Fibroblast of peridontal ligament (primary cell): ENCODE measurements around the gene RNF130.
"Not testable (repeated sequence)": the region's sequence is repeated elsewhere in the genome, so short reads cannot be mapped to it uniquely, and the experiment has no call there.

Experiments used
- DNase-seq: peaks from one replicate; pipeline ENCODE4 v3.0.0-alpha.2; 2010; ENCODE audit errors: extremely low read depth

Gene RNF130

DNA sequence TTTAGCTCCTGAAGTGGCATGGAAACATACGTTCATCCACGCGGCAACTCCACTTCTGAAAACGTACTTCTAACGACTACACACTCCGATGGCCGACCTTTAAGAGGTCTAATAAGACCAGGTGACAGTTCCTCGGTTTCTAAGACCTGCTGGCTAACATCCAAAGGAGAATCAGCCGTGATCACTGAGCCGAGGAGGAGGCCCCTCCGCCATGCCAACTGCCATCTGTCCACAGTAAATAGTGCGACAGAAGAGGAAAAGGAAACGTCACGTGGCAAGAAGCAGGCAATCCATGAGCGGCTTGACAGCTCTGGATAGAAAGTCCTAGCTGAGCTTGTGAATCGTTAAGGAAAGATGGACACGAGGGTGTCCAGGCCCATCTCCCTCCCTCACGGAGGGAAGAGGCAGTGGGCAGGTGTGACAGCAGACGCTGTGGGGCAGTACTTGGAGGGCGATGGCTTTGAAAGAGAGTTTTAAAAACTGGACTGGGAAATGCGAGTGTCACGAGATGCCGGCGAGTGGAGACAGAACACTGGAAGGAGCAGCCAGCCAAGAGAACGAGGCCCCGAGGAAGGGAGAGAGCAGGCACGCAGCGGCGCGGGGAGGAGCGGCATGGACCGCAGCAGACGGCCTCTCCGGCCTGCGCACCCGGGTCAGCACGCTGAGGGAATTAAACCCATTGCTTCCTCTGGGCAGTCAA lies 97.2 kb downstream of the RNF130 start:
- no peak for DNase-seq

DNA sequence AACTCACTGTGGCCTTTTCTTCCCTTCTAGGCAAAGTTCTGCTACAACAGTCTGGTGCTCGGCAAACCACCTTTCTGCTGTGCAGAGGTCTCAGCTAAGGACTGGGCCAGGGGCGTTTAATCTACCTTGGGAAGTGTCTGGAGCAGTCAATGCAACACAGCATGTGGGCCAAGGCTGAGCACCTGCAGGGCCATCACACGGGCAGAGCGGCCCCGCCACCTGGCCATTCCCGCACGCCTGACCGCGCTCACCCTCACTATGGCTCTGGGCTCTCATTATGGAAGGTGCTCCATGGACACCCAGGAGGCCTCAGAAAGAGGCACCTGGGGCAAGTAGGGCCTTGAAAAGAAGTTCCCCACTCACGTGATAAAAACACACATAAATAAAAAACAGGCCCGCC lies 98.2 kb downstream of the RNF130 start:
- DNase-seq: no peak

GRCh38 chr5:179969110-179969509 lies 102.4 kb downstream of the RNF130 start:
- no peak for DNase-seq

DNA sequence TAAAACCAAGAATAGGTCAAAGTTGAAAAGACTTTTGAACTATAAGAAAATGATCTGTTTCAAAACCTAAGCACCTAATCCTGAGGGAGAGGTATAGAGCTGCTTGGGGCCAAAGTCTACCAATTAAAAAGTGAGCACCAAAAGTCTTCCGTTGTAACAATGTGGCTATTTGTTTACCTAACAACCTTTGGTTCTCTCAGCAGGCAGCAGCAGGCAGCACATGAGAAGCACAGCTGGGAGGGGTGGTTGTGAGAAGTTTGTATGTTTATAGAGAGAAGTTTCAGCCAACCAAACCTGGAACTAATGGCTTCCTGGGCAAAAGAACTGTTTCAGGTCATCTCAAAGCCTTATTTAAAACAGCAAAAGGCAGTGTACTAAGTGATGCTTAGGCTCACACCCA lies 104.1 kb downstream of the RNF130 start:
- DNase-seq: no peak

DNA sequence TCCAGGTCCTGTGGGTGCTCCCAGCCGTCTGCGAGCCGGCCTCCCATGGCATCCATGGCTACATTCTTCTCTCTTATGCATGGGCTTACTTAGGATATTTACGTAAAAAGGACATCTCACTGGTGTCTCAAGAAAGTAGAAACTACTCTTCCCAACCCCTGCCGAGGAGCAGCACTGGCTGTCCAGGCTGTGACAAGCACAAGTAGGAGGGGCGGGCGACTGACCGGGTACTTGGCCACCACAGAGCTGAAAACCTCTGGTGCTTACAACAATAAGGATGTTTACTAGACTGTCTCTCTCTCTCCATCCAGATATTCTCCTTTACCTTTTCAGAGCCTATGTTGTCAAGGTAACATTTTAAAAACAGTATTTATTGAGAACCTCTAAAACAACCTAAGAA lies 107.5 kb downstream of the RNF130 start:
- DNase-seq: no peak

GRCh38 chr5:179963375-179963774 lies 108.2 kb downstream of the RNF130 start:
- no peak for DNase-seq

DNA sequence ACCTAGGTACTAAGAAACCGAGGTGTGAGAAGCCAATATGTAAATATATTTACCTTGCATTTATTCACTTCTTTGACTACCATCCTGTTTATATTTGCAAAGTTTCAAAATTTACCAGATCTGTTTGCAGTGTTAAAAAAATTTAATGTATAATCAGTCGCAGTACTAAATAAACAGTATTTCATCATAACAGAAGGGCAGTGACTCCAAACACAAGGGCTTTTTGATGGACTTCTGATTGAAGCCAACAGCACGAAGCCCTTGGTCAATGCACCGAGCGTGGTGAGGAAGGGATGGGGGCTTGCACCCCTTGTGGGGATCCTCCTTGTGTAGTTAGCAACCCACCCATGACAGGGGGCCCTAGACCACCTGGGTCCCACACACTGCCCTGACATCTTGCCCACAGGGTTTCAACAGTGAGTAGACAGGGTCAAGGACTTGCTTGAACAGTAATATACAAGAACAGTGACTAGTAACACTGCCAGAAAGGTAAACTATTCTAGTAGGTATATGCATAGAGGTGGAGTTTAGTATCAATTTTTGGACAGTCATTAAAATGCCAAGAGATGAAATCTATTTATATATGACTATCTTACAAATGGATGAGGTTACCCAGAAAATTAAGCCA lies 111.2 kb downstream of the RNF130 start:
- DNase-seq: no peak

DNA sequence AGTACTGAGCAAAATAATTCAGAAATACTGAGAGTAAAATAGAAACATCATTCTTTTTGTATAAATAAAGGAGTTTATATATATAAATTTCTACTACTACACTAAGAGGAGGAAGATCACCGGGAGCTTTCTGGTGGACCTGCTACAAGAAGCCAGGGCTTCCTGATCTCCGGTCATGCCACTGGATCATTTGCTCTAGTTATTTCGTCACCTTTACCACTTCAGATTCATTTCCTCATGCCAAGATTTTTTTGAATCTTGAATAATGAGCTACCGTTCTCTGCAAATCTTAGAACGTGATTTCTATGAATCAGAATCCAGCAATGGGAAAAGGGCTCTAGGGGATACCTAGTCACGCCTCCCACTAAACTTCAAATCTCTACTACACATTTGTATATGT lies 111.9 kb downstream of the RNF130 start:
- no peak for DNase-seq

GRCh38 chr5:179959118-179959517 lies 112.4 kb downstream of the RNF130 start:
- not testable (repeated sequence) for DNase-seq

DNA sequence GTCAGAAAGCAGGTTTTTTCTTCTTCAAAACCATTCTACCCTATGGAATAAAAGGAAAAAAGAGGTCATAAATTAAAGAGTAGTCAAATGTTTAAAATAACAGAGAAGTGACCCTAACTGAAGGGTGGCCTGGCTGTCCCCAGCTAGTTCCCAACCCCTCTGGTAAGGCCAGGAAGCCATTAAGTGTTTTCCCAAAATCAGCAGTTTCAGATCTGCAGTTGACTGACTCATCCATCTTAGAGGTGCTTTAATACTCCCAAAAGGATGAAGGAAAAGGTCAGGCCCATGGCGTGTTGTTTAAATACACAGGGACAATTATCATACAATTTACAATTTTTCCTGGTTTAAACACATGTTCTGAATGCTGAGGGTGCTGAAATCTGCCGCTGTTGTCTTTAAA lies 115.9 kb downstream of the RNF130 start:
- DNase-seq: no peak

- DNase-seq: no peak
Observed at GRCh38 chr5:179955062-179955461, 116.5 kb downstream of the RNF130 start.

DNA sequence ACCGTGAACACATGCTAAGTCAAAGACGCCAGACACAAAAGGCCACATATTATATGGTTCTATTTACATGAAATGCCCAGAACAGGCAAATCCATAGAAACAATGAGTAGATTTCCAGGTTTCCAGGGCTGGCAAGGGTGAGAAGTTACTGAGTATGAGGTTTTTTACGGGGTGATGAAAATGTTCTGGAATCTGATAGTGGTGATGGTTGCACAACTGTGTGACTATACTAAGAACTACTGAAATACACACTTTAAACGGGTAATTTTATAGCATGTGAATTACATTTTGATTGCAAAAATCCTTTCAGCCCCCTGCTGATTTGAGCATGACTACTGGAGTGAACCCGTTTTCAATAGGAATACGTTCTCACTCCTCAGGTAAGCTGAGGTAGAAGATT lies 117.1 kb downstream of the RNF130 start:
- DNase-seq: peak; percentile 25

DNA sequence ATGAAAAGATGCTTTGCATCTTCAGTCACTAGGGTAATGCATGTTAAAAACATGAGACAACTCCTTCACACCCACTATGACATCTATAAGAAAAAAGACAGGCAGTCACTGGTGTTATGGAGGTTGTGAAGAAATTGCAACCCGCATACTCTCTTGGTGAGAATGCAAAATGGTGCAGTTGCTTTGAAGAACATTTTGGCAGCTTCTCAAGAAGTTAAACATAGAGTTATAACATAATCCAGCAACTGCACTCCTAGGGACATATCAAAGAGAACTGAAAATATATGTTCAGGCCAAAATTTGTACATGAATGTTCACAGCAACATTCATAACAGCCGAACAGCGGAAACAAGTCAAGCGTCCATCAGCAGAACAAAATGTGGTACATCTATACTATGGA lies 117.6 kb downstream of the RNF130 start:
- no peak for DNase-seq

DNA sequence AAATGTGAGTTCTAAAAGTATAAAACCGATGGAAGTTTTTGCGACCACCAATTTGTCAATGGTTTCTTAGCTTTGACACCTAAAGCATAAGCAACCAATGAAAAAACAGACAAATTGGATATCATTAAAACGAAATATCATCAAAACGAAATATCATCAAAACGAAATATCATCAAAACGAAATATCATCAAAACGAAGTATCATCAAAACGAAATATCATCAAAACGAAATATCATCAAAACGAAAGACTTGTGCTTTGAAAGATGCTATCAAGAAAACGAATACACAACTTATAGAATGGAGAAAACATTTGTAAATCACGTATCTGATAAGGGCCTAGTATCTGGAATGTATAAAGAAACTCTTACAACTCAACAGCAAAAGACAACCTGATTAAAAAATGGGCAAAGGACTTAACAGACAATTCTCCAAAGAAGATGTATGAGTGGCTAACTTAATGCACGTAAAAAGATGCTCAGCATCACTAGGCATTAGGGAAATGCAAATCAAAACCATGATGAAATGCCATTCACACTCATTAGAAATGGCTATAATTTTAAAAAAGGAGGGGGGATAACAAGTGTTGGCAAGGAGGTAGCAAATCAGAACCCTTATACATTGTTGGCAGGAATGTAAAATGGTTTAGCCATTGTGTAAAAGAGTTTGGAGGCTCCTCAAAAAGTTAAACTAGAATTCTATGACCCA lies 134.4 kb downstream of the RNF130 start:
- no peak for DNase-seq

- no peak for DNase-seq
Observed at GRCh38 chr5:179930788-179931473, 140.6 kb downstream of the RNF130 start.

DNA sequence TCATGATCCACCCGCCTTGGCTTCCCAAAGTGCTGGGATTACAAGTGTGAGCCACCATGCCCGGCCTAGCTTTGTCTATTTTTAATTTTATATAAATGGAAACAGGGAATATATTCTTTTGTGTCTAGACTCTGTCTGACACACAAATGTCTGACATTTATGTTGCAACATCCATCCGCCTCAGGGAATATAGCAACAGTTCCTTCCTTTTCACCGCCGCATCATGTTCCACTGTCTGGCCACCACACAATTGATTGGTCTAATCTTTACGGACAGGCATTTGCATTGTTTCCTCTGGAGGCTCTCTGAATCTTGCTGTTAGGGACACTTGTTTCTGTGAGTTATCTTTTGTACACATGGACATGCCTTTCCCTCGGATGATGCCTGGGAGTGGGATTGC lies 143.7 kb downstream of the RNF130 start:
- DNase-seq: no peak

DNA sequence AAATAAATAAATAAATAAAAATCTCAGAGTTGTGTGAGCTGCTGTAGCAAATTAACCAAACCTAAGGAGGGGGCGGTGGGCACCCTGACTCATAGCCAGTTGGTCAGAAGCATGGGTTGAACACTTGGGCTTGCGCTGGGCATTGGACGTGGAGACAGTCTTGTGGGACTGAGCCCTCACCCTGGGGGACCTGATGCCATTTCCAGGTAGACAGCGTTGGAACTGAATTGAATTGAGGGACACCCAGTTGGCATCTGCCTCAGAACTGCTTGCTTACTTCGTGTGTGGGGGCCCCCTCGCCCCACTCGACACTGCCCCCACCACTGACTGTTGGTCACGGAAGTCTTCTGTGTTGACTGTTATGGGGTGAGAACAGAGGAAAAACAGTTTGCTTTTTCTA lies 144.9 kb downstream of the RNF130 start:
- DNase-seq: no peak

DNA sequence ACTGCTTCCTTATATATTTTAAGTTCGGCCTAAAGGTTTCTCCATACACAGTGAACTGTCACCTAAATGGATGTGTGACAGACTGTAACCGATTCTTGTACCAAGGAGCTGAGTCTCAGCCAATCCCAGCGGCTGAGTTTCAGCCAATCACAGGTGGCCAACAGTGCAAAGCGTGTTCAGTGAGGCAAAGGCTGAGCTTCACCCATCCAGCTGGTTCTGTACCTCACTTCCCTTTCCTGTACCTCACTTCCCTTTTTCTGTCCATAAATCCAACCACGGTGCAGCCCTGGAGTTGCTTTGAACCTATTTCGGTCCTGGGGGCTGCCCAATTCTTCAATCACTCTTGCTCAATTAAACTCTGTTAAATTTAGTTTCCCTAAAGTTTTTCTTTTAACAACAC lies 148.1 kb downstream of the RNF130 start:
- DNase-seq: no peak

DNA sequence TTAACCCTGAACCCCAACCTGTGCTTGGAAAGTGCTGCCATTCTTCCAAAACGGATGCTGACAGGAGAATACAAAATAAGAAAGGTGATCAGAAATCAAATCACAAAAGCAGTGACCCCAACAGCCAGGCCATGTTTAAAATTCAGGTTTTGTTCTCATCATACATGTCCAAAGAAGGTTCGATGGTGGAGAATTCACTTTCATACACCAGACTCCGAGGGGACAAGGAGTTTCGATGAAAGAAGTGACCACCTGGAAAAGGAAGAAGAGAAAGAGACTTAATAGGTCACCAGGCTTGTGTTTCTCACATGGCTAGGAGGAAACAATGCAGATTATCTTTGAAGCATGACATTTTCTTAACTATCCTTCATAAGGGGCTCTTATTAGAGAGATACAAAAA lies 151.4 kb downstream of the RNF130 start:
- no peak for DNase-seq

- DNase-seq: no peak
Observed at GRCh38 chr5:179919487-179920060, 152.0 kb downstream of the RNF130 start.

GRCh38 chr5:179918742-179919486 lies 152.6 kb downstream of the RNF130 start:
- DNase-seq: no peak

- DNase-seq: no peak
Observed at GRCh38 chr5:179916523-179916922, 155.0 kb downstream of the RNF130 start.
